K562 (cell line): ENCODE measurements around the gene PAFAH1B1. TPM values are rescaled to one million over a fixed set of nuclear protein-coding genes. Genes with fewer than 3 reads are reported as not detected.

Source experiments
- ATAC-seq: fragments of 200-7000 bp; cut with Tn5 transposase; 3 replicates; pipeline ENCODE4 v1.9.1; 2020; ENCODE audit warnings: moderate library complexity
- BruUV-seq: library from RNA; stranded (reverse); fragments of 400-500 nt; replicated peaks from 2 replicates; lab custom pipeline; 2021; lab: Mats Ljungman, UMichigan
- CTCF ChIA-PET: fragments of 300-600 bp; formaldehyde crosslinking; extraction: SDS; loops from one replicate; lab custom pipeline; 2021; ENCODE audit warnings: low intra/inter-chr PET ratio; lab: Yijun Ruan, JAX
- POLR2A ChIA-PET: fragments of 300-600, 350-650 bp; sonication (Branson Sonifier 250); formaldehyde crosslinking; extraction: SDS; loops from one replicate; lab custom pipeline; 2021; ENCODE audit warnings: antibody characterized with exemption, inconsistent platforms; lab: Yijun Ruan, JAX
- DNase-seq, 4 experiments: peaks; one replicate each; pipeline versions ENCODE4 v3.0.0 to v3.0.0-alpha.2; 2011 to 2018; ENCODE audit warnings: low spot score in 3 of 4, mixed read lengths in 3 of 4; ENCODE audit errors: extremely low read depth in 1 of 4
- FAIRE-seq: peaks from 2 replicates; lab custom pipeline; 2011; peaks lifted over from hg19 to GRCh38; lab: Jason Lieb, UNC
- H2AFZ ChIP-seq: 2 replicates; pipeline ENCODE4 v1.6.0; 2011; ENCODE audit warnings: low read depth, low read length, control low read depth, inconsistent platforms
- H3K27ac ChIP-seq: fragments of 200-600 bp; 3 replicates; pipeline ENCODE4 v1.8.0; 2011; ENCODE audit warnings: low read depth, mild to moderate bottlenecking, control low read depth, inconsistent platforms, low read length, moderate library complexity, mixed read lengths; ENCODE audit errors: extremely low read depth
- H3K27me3 ChIP-seq, 2 experiments: fragments of 300-600 bp in 1 of 2; 2 replicates in 1 of 2; 3 replicates in 1 of 2; pipeline versions ENCODE4 v1.6.0 to v1.8.0; 2011; ENCODE audit warnings: inconsistent platforms in 2 of 2, low read length in 2 of 2, mild to moderate bottlenecking in 1 of 2, mixed read lengths in 1 of 2, moderate library complexity in 1 of 2; ENCODE audit not compliant: control insufficient read depth in 2 of 2, insufficient read depth in 2 of 2
- H3K36me3 ChIP-seq: fragments of 300-600 bp; 3 replicates; pipeline ENCODE4 v1.8.0; 2011; ENCODE audit warnings: mild to moderate bottlenecking, low read length, inconsistent platforms; ENCODE audit not compliant: control insufficient read depth, insufficient read depth
- H3K4me1 ChIP-seq, 2 experiments: fragments of 200-600 bp in 1 of 2; replicated peaks in 1 of 2; 2 replicates in 1 of 2; 3 replicates in 1 of 2; pipeline versions ENCODE4 v1.5.1 to v1.8.0; 2011; ENCODE audit warnings: inconsistent platforms in 2 of 2, low read length in 2 of 2, mild to moderate bottlenecking in 1 of 2, mixed read lengths in 1 of 2, moderate library complexity in 1 of 2; ENCODE audit not compliant: control insufficient read depth in 2 of 2, insufficient read depth in 2 of 2
- H3K4me2 ChIP-seq: 2 replicates; pipeline ENCODE4 v1.6.1; 2011; ENCODE audit warnings: low read length, control low read depth, inconsistent platforms, mixed read lengths; ENCODE audit not compliant: insufficient read depth
- H3K4me3 ChIP-seq: fragments of 200-600 bp; sonication (generic), shearing (Covaris generic); 2 replicates; pipeline ENCODE4 v1.5.1; 2016; ENCODE audit warnings: control low read depth, inconsistent platforms
- H3K79me2 ChIP-seq: fragments of 200-600 bp; 3 replicates; pipeline ENCODE4 v1.8.0; 2011; ENCODE audit warnings: low read length, inconsistent platforms; ENCODE audit not compliant: control insufficient read depth, insufficient read depth
- H3K9ac ChIP-seq, 2 experiments: 2 replicates each; pipeline versions ENCODE4 v1.6.0 to v1.6.1; 2011; ENCODE audit warnings: low read depth in 2 of 2, low read length in 2 of 2, control low read depth in 1 of 2, inconsistent platforms in 1 of 2, mild to moderate bottlenecking in 1 of 2, mixed read lengths in 1 of 2; ENCODE audit not compliant: insufficient read depth in 1 of 2
- H3K9me1 ChIP-seq: one replicate; pipeline ENCODE4 v1.6.0; 2011; ENCODE audit warnings: inconsistent platforms, mild to moderate bottlenecking, low read length, moderate library complexity; ENCODE audit not compliant: control insufficient read depth, insufficient read depth
- H3K9me3 ChIP-seq: replicated peaks from 2 replicates; pipeline ENCODE4 v1.5.1; 2011; ENCODE audit warnings: low read depth, low read length, inconsistent platforms; ENCODE audit not compliant: control insufficient read depth, insufficient read depth
- H4K20me1 ChIP-seq: replicated peaks from 2 replicates; pipeline ENCODE4 v1.6.1; 2011; ENCODE audit warnings: low read length, inconsistent platforms, mixed read lengths; ENCODE audit not compliant: control insufficient read depth, insufficient read depth
- CBFA2T3 ChIP-seq: fragments of 450-650 bp; IDR thresholded peaks from 2 replicates; pipeline ENCODE4 v1.6.1; 2017
- COPS2 ChIP-seq: fragments of 450-650 bp; conservative IDR thresholded peaks from 2 replicates; pipeline ENCODE4 v1.6.1; 2016; ENCODE audit warnings: mild to moderate bottlenecking, moderate library complexity
- CTBP1 ChIP-seq: fragments of 450-650 bp; IDR thresholded peaks from 2 replicates; pipeline ENCODE4 v1.6.1; 2016; ENCODE audit warnings: borderline replicate concordance
- DMBX1 ChIP-seq: fragments of 250-450 bp; sonication (Bioruptor Pico); IDR thresholded peaks from 2 replicates; pipeline ENCODE4 v1.8.0; 2022; ENCODE audit warnings: inconsistent platforms, mild to moderate bottlenecking, moderate library complexity, borderline replicate concordance
- DPF2 ChIP-seq: fragments of 450-650 bp; IDR thresholded peaks from 2 replicates; pipeline ENCODE4 v1.6.1; 2016
- EGR1 ChIP-seq: fragments of 450-650 bp; conservative IDR thresholded peaks from 2 replicates; pipeline ENCODE4 v1.6.1; 2017; ENCODE audit warnings: mild to moderate bottlenecking
- EP300 ChIP-seq: IDR thresholded peaks from 2 replicates; pipeline ENCODE4 v1.6.1; 2012; ENCODE audit warnings: low read length, improper control_type of control experiment
- JUND ChIP-seq, 2 experiments: IDR thresholded peaks; 2 replicates in 1 of 2; 3 replicates in 1 of 2; pipeline ENCODE4 v1.6.1; 2011; ENCODE audit warnings: borderline replicate concordance in 2 of 2, low read depth in 2 of 2, low read length in 2 of 2, improper control_type of control experiment in 1 of 2, missing biosample characterization in 1 of 2, missing genetic modification characterization in 1 of 2, missing genetic modification reagents in 1 of 2
- KDM1A ChIP-seq, 2 experiments: fragments of 450-650 bp; IDR thresholded peaks; 2 replicates each; pipeline ENCODE4 v1.6.1; 2016; ENCODE audit warnings: mild to moderate bottlenecking in 2 of 2
- MXI1 ChIP-seq: IDR thresholded peaks from 2 replicates; pipeline ENCODE4 v1.6.1; 2011; ENCODE audit warnings: low read depth, mild to moderate bottlenecking, improper control_type of control experiment, low read length
- MYC ChIP-seq, 2 experiments: fragments of 250-450 bp in 1 of 2; sonication (Bioruptor Pico) in 1 of 2; IDR thresholded peaks; 2 replicates each; pipeline versions ENCODE4 v1.5.1 to v1.6.1; 2012 to 2021; ENCODE audit warnings: low read depth in 2 of 2, borderline replicate concordance in 1 of 2, improper control_type of control experiment in 1 of 2, low read length in 1 of 2, mild to moderate bottlenecking in 1 of 2, moderate library complexity in 1 of 2
- NFIC ChIP-seq: fragments of 450-650 bp; IDR thresholded peaks from 2 replicates; pipeline ENCODE4 v1.6.1; 2017; ENCODE audit warnings: mild to moderate bottlenecking, inconsistent platforms
- PML ChIP-seq: IDR thresholded peaks from 2 replicates; pipeline ENCODE4 v1.6.1; 2012; ENCODE audit warnings: low read length, inconsistent platforms
- SMARCA4 ChIP-seq: fragments of 450-650 bp; IDR thresholded peaks from 2 replicates; pipeline ENCODE4 v1.6.1; 2016
- SMARCE1 ChIP-seq: fragments of 450-650 bp; IDR thresholded peaks from 2 replicates; pipeline ENCODE4 v1.7.1; 2016; ENCODE audit warnings: mild to moderate bottlenecking
- SP2 ChIP-seq: IDR thresholded peaks from 2 replicates; pipeline ENCODE4 v1.6.1; 2011; ENCODE audit warnings: mild to moderate bottlenecking, low read depth, low read length, moderate library complexity; ENCODE audit not compliant: poor library complexity, severe bottlenecking; ENCODE audit errors: extremely low read depth
- STAG1 ChIP-seq: sonication (generic); formaldehyde crosslinking; IDR thresholded peaks from 2 replicates; pipeline ENCODE4 v1.5.0; 2020; ENCODE audit warnings: missing genetic modification reagents, borderline replicate concordance
- TAL1 ChIP-seq: fragments of 450-650 bp; IDR thresholded peaks from 2 replicates; pipeline ENCODE4 v1.6.1; 2016; ENCODE audit warnings: mild to moderate bottlenecking
- ZC3H8 ChIP-seq: fragments of 450-650 bp; IDR thresholded peaks from 2 replicates; pipeline ENCODE4 v1.6.1; 2017
- ZNF354B ChIP-seq: fragments of 250-450 bp; sonication (Bioruptor Pico); IDR thresholded peaks from 2 replicates; pipeline ENCODE4 v1.4.0; 2020
- WGBS: fragments of 100-300 bp; shearing (Covaris generic); methylation state at CpG from one replicate; pipeline ENCODE4 v1.1.6; 2016; ENCODE audit warnings: low coverage, mixed read lengths; ENCODE audit not compliant: insufficient coverage; ENCODE audit errors: missing lambda C conversion rate; 5-methylcytosine and 5-hydroxymethylcytosine counted together
- in situ Hi-C: fragments of 300-500 bp; cut with MboI; formaldehyde crosslinking; loops from 4 replicates; pipeline ENCODE4 v1.15.0; 2018; ENCODE audit warnings: inconsistent platforms, mixed read lengths
- intact Hi-C: fragments of 100-400 bp; cut with micrococcal nuclease; formaldehyde crosslinking; loops from 2 replicates; pipeline ENCODE4 v1.14.2; 2022
- polyA plus RNA-seq, 8 experiments: library from polyadenylated mRNA; depleted of rRNA in 4 of 8; stranded (reverse) in 5 of 8; unstranded in 3 of 8; fragments of >200 nt; fragmentation: Nextera tagmentation in 2 of 8; fragmentation: Illumina TruSeq in 1 of 8; extraction: Ambion mirVana in 2 of 8; extraction: Trizol in 1 of 8; gene quantifications; 2 replicates each; pipeline versions ENCODE4 v1.2.1 to v1.2.3, GENCODE V29; 2011 to 2014; ENCODE audit warnings: inconsistent platforms in 1 of 8, missing spikeins in 1 of 8
- total RNA-seq, 7 experiments: library from RNA; depleted of rRNA in 6 of 7; stranded (reverse); fragments of >200 nt in 6 of 7; fragmentation: Illumina TruSeq in 2 of 7; extraction: Trizol in 2 of 7; gene quantifications; 2 replicates each; pipeline versions ENCODE4 v1.2.1 to v1.2.3, GENCODE V29; 2011 to 2021; ENCODE audit warnings: low replicate concordance in 1 of 7
- TF ChIP-seq, protein P1 (sequence below): sonication (generic); formaldehyde crosslinking; IDR thresholded peaks from 2 replicates; pipeline ENCODE4 v1.8.1; 2023; ENCODE audit warnings: mild to moderate bottlenecking, missing genetic modification reagents, moderate library complexity

Gene PAFAH1B1
- total and polyA plus RNA-seq, 9 of the 15 experiments (the other 6 are each of a cell fraction or from before 2014, with no cell fraction given), result 23.3 to 66.4 (median 40.2) TPM

- Histone ChIP-seq H3K27ac (no peak overlapping the region), H3K9me1 (no peaks in the 10 kb centered on the region), H3K36me3 (no peaks in the 10 kb centered on the region), H3K9me3 (no peaks in the 10 kb centered on the region), H3K9ac (no peak overlapping the region), H3K27me3 (no peaks in the 10 kb centered on the region), H4K20me1 (no peaks in the 10 kb centered on the region), H3K79me2 (peaks cover 12% of the 10 kb centered on the region; the same call in 2 of the 3 replicates), H3K4me2 (no peak overlapping the region; the same call in 1 of the 2 replicates), H3K4me1 (peaks cover 20 to 28% of the 10 kb centered on the region in 2 experiments; a peak in 4 of 5 replicates), H2AFZ (no peak overlapping the region), H3K4me3 (no peak overlapping the region)
- 0% methylated on average over 3 of the region's 5 CpGs for WGBS
- in situ Hi-C loops (no loop called here), intact Hi-C loops (no loop called here)
- CTCF ChIA-PET, result no interaction called here
- POLR2A ChIA-PET, result interaction anchor here (0.6 kb wide), 1 partner anchor 26 kb away, joined by 3 read pairs; no protein-coding TSS in a partner anchor
- peak; percentile 87 for FAIRE-seq
- ATAC-seq, result no peak
- peak; percentile 45 to 53 (median 50) for DNase-seq
- BruUV-seq, result no TSS peak
- TF ChIP-seq DPF2 (peak; percentile 65), MYC (IDR thresholded peaks at IDR 0.05; ENCODE audit: low read depth, low read length) (peak; percentile 42; the same call in 1 of the 2 replicates), MYC (CRISPR knock-in tag; IDR thresholded peaks at IDR 0.05; ENCODE audit: borderline replicate concordance, low read depth) (no peak), PML (peak; percentile 30; the same call in 1 of the 2 replicates), EGR1 (peak; percentile 89), EP300 (peak; percentile 55; the same call in 1 of the 2 replicates), CBFA2T3 (peak; percentile 86), JUND (IDR thresholded peaks at IDR 0.05; ENCODE audit: borderline replicate concordance, low read depth, low read length) (peak; percentile 37; the same call in 1 of the 2 replicates), JUND (tag; IDR thresholded peaks at IDR 0.05; ENCODE audit: borderline replicate concordance, low read depth, low read length) (no peak; the same call in 2 of the 3 replicates), TAL1 (peak; percentile 60), COPS2 (no peak), DMBX1 (no peak), STAG1 (CRISPR knock-in tag) (no peak), ZC3H8 (no peak), KDM1A (IDR thresholded peaks at IDR 0.05) (peak in 1 of 2 experiments; percentile 18; a peak in 1 of 4 replicates), SMARCA4 (peak; percentile 40; the same call in 1 of the 2 replicates), SP2 (no peak), SMARCE1 (peak; percentile 49; the same call in 1 of the 2 replicates), ZNF354B (CRISPR knock-in tag) (no peak), MXI1 (no peak), NFIC (peak; percentile 44; the same call in 1 of the 2 replicates), CTBP1 (peak; percentile 35; the same call in 1 of the 2 replicates)
- TF ChIP-seq, protein P1, sequence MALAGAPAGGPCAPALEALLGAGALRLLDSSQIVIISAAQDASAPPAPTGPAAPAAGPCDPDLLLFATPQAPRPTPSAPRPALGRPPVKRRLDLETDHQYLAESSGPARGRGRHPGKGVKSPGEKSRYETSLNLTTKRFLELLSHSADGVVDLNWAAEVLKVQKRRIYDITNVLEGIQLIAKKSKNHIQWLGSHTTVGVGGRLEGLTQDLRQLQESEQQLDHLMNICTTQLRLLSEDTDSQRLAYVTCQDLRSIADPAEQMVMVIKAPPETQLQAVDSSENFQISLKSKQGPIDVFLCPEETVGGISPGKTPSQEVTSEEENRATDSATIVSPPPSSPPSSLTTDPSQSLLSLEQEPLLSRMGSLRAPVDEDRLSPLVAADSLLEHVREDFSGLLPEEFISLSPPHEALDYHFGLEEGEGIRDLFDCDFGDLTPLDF, result no peak
These were observed 123.2 kb downstream of the PAFAH1B1 start for GRCh38 chr17:2716649-2717048.
